Suppressor macrophage treated with lipopolysaccharide for 4 hours (primary cell): ENCODE data around the gene FAM171A1.

Experiments
- DNase-seq: peaks from one replicate; pipeline ENCODE4 v3.0.0-alpha.2; 2020

Gene FAM171A1

GRCh38 chr10:15373199-15373598 is 2.1 kb upstream of the FAM171A1 start:
- DNase-seq = no peak

- no peak for DNase-seq
Observed at GRCh38 chr10:15370212-15370855, 755 bp downstream of the FAM171A1 start.

GRCh38 chr10:15369256-15370211 is 1.6 kb downstream of the FAM171A1 start:
- DNase-seq = no peak

GRCh38 chr10:15368101-15368855 is 2.8 kb downstream of the FAM171A1 start:
- DNase-seq = no peak

- no peak for DNase-seq
Observed at GRCh38 chr10:15367296-15368085, 3.6 kb downstream of the FAM171A1 start.

- no peak for DNase-seq
Observed at GRCh38 chr10:15365692-15366091, 5.4 kb downstream of the FAM171A1 start.

GRCh38 chr10:15364001-15364400 is 7.1 kb downstream of the FAM171A1 start:
- no peak for DNase-seq

GRCh38 chr10:15363031-15363430 is 8.1 kb downstream of the FAM171A1 start:
- no peak for DNase-seq

- no peak for DNase-seq
Observed at GRCh38 chr10:15361131-15361530, 10.0 kb downstream of the FAM171A1 start.

- DNase-seq = no peak
Observed at GRCh38 chr10:15360566-15360965, 10.5 kb downstream of the FAM171A1 start.

- no peak for DNase-seq
Observed at GRCh38 chr10:15353471-15354017, 17.5 kb downstream of the FAM171A1 start.

- DNase-seq = no peak
Observed at GRCh38 chr10:15352836-15353235, 18.3 kb downstream of the FAM171A1 start.

- no peak for DNase-seq
Observed at GRCh38 chr10:15352201-15352600, 18.9 kb downstream of the FAM171A1 start.

- DNase-seq = no peak
Observed at GRCh38 chr10:15351099-15351820, 19.8 kb downstream of the FAM171A1 start.

- DNase-seq = no peak
Observed at GRCh38 chr10:15349112-15349511, 22.0 kb downstream of the FAM171A1 start.

- no peak for DNase-seq
Observed at GRCh38 chr10:15348579-15348978, 22.5 kb downstream of the FAM171A1 start.

GRCh38 chr10:15347150-15347549 is 23.9 kb downstream of the FAM171A1 start:
- no peak for DNase-seq

GRCh38 chr10:15346440-15347141 is 24.5 kb downstream of the FAM171A1 start:
- DNase-seq = no peak

GRCh38 chr10:15345450-15345849 is 25.6 kb downstream of the FAM171A1 start:
- no peak for DNase-seq

GRCh38 chr10:15344876-15345285 is 26.2 kb downstream of the FAM171A1 start:
- DNase-seq = peak; percentile 50
